GM21447 (cell line): ENCODE measurements around the gene LMNTD1.
"Not testable (repeated sequence)": the region's sequence is repeated elsewhere in the genome, so short reads cannot be mapped to it uniquely, and the experiment has no call there.

Source experiments
- ATAC-seq: cut with Tn5 transposase; IDR thresholded peaks from one replicate; pipeline ENCODE4 v1.9.1; 2021; ENCODE audit not compliant: unreplicated experiment

LMNTD1 gene, protein sequence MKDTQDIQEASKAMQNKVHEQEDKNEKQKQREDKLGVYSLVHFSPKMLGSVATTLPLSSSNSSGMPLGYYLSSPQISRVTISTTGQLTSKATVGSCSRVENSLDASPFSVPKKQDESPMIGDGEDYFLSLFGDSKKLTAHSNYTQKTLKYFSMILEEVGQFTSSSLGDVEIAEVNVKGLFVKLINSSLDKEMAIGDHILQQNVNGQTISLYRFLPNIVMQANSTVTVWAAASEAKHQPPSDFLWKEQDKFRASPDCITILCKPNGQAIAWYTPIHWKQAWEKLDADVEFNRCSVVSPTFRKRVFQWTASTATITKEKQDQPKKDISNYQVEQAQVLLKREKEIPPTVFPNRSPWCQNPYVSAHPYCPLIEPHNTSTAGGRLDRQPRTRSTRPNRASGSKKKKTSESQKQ

DNA sequence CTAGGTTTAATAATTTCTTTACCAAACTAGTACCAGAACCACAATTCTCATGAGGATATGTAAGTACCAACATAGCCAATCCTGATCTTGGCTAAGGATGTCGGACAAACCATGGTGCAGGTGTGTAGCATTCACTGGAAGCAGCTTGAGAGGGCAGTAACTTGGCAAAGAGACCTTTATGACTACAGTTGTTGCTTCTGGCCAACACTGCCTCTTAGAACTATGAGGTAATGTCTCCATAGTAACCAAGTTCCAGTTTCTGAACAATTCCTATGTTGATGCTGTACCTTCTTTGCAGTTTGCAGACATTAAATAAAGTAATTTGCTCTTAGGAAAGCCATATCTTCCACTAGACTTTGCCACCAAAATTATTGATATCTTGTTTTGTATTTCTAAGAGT lies at the start of gene LMNTD1:
TSS of gene LMNTD1 (minus strand) at position 186 of the 400 bp plus-strand sequence. CDS start 324 bp downstream, outside the sequence.
- no peak for ATAC-seq

DNA sequence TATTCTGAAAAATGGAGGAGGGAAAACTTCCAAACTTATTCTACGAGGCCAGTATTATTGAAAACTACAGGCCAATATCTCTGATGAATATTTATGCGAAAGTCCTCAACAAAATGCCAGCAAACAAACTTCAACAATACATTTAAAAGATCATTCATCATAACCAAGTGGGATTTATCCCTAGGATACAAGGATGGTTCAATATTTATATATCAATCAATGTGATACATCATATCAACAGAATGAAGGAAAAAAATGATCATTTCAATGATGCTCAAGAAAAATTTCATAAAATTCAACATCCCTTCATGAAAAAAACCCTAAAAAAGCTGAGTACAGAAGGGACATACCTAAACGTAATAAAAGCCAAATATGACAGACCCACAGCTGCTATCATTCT lies 45.9 kb upstream of the LMNTD1 start:
- ATAC-seq, result no peak

DNA sequence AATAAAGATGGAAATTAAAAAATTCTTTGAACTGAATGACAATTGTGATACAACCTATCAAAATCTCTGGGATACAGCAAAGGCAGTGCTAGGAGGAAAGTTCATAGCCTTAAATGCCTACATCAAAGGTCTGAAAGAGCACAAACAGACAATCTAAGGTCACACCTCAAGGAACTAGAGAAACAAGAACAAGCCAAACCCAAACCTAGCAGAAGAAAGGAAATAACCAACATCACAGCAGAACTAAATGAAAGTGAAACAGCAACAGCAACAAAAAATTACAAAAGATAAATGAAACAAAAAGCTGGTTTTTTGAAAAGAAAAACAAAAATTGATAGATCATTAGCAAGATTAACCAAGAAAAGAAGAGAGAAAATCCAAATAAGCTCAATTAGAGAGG lies 42.4 kb upstream of the LMNTD1 start:
- ATAC-seq, result not testable (repeated sequence)

DNA sequence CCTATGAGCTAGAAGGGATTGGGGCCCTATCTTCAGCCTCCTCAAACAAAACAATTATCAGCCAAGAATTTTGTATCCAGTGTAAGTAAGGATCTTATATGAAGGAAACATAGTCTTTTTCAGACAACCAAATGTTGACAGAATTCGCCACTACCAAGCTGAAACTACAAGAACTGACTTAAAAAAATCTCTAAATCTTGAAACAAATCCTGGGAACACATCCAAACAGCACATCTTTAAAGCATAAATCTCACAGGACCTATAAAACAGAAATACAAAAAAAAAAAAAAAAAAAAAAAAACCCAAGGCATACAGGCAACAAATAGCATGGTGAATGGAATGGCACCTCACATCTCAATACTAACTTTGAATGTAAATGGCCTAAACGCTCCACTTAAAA lies 41.3 kb upstream of the LMNTD1 start:
- no peak for ATAC-seq

DNA sequence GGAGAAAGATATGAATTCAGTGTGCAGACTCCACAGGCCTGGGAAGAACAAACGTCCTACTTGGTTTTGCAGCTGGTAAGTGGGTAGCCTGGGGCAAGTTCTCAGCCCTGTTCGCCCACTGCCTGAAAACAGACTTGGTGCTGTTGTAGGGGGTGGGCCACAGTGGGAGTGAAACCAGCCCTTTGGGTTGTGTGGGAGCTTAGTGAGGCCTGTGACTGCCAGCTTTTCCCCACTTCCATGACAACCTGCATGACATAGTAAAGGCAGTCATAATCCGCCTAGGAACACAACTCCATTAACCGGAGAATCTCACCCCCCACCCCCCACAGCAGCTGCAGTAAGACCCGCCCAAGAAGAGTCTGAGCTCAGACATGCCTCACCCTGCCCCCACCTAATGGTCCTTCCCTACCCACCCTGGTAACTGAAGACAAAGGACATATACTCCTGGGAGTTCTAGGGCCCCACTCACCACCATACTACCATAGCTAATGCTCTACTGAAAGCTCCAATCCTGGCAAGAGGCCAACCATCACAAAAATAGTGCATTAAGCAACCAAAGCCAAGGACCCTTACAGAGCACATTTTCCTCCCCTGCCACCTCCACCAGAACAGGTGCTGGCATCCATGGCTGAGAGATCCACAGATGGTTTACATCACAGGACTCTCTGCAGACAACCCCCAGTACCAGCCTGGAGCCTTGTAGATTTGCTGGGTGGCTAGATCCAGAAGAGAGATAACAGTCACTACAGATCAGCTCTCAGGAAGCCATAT lies 39.8 kb upstream of the LMNTD1 start:
- no peak for ATAC-seq

DNA sequence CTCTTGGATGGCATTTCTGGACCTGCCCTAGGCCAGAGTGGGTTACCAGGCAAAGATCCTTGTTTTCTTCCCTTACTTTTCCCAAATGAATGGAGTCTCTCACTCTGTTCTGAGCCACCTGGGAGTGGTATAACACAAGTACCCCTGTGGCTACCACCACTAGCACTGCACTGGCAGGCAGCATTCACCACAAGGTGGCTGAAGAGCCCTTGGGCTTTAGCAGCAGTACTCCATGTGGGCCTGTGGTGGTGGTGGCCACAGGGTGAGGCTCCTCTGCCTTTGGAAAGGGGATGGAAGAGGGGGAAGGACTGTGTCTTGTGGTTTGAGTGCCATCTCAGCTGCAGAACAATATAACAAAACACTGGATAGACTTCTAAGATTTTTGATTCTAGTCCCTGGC lies 38.1 kb upstream of the LMNTD1 start:
- ATAC-seq, result no peak

DNA sequence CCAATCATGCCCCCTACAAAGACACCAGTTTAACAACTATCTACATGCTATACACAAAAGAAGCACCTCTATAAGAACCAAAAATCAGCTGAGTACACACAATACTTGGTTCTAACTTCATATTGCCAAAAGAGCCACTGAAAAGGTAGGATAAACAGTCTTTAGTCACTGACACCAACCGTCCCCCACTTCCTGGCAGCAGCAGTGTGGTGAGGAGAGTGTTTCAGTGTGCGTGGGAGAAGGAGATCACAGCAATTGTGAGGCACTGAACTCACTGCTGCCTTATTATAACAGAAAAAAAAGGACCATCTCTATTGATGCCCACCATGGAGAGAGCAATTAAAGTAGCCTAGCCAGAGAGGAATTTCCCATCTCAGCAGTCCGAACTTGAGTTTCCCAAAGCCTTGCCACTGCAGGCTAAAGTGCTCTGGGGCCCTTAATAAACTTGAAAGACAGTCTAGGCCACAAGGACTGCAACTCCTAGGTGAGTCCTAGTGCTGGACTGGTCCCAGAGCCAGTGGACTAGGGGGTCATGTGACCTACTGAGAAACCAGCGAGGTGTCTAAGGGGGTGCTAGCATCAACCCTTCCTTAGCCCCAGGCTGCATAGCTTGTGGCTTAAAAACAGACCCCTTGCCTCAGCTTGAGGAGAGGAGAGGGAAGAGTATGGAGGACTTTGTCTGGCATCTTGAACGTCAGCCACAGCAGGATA lies 37.1 kb upstream of the LMNTD1 start:
- ATAC-seq, result no peak

DNA sequence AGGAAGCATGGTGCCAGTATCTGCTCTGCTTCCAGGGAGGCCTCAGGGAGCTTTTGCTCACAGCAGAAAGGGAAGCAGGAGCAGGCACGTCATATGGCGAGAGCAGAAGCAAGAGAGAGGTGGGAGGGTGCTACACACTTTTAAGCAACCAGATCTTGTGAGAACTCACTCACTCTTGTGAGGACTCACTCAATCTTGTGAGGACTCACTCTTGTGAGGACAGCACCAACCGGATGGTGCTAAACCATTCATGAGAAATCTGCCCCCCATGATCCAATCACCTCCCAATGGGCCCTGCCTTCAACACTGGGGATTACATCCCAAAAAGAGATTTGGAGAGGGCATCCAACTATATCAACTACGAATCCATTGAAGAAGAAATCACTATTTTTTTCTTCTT lies 34.3 kb upstream of the LMNTD1 start:
- no peak for ATAC-seq

DNA sequence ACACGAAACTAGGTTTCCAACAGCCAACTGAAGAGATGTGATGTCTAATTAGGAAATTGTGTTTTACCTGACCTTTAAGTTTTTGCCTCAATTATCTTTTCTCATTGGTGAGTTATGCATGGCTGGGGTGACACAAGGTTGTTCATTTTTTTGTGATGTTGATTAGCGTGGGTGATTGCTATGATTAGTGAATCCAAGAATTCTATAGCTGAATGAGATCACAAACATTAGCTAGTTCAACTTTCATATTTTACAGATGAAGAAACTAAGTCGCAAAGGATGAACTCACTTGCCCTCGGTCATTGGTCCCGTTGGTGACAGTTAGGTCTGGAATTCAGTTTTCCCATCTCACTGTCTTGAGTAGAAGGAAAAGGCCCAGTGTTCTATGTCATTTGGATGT lies 32.6 kb upstream of the LMNTD1 start:
- ATAC-seq, result no peak

DNA sequence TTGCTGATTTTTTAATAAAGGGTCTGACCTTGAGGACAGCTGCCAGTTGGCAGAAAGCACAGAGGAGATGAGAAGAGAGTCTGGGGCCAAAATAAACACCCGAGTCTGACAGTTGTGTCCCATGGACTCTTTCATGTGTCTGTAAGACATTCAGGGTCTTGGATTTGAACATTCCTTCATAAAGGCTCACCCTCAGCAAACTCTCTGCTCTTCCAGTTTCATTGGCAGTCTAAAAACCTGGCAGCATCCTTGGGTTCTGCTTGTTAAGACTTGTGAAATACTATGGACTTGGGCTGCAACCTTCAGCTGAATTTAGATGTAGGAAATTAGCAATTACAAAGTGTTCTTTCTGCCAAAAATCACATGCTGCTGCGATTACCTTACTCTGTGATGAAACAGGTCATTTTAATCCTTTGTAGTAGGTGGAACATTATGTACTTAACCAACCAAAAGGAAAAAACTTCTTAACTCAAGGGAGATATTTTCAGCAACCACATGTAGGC lies 32.0 kb upstream of the LMNTD1 start:
- ATAC-seq, result no peak

DNA sequence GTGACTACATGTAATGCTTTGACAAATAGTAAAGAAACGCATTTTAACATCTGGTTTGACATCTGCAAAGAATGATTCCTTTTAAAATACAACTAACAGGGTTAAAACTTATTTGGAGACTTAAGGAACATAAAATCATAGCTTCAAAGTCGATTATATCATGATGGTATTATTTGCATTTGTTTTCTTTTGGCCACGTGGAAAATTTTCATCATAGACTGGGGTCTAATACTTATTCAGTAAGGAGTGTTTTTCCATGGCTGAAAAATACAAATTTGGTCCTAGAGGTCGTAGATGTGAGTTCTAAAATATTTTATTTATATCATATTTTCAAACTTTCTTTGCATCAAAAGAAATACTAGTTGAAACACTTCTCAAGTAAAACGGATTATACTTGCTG lies 31.5 kb upstream of the LMNTD1 start:
- no peak for ATAC-seq

DNA sequence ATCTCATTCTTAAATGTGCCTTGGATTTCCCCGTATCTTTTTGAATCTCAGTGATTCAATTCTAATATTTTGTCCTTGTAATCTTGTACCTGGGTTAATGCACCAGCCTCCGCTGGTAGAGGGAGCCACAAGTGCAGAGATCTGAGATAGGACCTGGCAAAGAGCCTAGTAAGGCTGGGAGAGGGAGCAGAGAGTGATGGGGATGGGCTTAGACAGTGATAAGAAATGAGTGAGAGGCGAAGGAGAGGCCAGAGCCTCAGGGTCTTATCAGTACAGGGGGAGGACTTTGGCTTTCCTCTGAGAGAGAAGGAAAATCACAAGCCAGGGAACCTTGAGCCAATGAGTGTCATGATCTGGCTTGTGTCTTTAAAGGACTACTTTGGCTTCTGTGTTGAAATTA lies 30.5 kb upstream of the LMNTD1 start:
- no peak for ATAC-seq

DNA sequence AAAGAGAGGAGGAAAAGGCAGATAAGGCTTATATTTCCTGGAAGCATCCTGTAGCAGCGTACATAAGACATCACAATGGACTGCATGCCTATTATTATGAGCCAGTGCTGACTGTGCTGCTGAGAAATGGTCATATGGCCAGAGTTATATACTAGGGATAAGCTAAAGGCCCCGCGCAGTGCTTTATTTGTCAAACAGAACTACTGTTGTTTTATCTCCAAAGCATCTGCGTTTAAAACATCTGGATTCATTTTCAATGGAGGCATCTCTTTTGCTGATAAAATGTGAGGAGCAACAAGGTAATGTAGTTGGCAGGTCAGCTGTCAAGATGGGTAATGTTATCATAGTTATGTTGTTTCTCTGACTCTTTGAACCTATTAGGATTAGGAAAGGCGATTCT lies 28.0 kb upstream of the LMNTD1 start:
- no peak for ATAC-seq

DNA sequence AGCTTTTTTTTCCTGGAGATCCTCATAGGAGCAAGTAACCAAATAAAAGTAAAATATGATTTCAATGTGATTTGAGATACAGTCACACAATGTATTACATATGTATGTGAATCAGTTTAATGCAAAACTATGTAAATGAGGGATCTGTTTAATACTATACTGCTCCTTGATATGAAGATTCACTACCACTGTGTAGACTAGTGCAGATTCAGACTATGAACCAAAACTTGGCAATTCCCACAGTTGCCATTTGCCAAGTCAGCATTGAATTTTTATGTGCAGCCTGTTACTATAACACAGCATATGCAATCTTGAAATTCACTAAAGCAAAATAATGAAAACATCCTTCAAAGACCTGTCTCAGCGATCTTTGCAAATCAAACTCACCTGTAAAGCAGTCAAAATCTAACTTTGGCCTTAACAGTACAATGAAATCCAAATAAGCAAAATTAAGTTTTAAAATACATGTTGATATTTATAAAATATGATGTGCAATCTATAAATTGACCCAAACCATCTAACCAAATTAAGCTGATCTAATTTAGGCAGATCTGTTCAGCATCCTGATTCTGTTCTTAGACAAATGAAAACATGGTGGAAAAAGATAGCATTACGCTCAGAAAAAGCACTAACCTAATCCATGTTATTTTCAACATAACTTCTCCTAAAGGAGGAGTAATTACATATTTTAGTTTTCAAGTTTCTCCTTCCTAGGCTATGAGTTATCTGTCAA lies 25.5 kb upstream of the LMNTD1 start:
- ATAC-seq, result no peak

DNA sequence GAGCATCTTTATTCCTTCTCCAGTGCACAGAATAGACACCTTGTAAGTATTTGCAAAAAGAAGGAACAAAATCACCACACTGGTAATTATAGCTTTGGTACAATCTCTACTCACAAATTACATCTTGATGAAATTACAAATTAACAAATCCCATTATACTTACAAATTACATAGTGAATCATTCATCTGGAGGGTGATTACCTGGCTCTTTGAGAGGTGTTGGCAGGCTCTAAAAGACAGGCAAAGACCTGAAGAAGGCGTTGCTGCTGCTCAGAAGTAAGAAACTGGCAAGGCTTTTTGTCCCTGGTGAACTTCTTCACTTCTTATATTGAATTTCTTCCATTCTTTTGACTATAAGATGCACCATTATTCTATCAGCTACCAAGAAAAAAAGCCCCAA lies 21.7 kb upstream of the LMNTD1 start:
- no peak for ATAC-seq

DNA sequence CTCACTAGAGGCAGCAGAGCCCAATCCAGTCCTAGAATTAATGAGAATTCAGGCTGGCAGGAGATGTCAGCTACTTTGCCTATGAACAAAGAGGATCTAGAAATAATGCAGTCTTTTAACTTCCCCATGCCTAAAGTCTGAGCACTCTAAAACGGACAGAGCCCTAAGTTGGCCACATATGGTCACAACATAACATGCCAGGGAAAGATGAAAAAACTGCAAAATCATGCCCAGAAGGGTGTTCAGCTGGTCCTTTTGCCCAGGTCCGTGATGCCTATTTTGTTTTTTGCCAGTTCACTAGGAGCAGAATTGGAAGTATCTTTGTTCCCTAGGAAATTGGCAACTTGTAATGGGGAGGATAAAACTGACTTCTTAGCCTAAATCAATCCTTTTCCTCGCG lies 20.3 kb upstream of the LMNTD1 start:
- ATAC-seq, result no peak

DNA sequence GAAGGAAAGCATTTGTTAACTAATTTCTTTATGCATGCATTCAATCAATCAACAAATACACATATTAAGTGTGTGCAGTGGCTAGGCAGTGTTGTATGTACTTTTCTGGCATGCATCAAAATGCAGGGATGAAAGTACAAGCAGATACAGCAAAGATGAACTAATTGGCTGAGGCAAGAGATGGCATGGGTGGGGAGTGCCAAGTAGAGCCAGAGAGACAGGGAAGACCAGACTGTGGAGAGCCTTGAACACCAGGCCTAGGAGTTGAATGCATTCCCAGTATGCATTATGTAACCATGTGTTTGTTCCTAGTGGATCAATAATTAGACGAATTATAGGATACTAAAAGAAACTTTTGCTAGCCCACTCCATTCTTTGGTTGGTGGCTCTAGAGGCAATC lies 17.3 kb upstream of the LMNTD1 start:
- ATAC-seq, result no peak

DNA sequence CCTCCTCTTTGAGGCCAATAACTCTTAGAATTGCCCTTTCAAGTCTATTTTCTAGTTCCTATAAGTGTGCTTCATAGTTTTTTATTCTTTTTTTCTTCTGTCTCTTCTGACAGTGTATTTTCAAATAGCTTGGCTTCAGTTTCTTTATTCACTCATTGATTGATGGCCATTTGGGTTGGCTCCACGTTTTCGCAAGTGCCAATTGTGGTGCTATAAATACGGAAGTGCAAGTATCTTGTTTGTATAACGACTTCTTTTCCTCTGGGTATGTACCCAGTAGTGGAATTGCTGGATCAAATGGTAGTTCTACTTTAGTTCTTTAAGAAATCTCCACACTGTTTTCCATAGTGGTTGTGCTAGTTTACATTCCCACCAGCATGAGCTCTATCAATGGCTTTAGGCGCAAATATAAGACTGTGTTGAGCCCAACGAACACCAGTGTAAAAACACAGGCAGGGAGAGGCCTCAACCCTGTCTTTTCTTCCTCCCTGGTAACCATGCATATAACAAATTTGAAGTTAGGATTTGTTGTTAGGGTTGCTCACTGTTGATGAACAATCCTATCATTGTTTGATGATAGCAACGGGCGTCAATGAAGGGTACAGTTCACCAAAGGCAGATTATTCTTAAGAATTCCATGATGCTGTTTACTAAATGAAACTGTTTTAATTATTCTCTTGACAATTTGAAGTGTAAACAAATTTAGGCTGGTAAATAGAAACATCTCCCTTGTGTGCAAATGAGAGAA lies 13.3 kb upstream of the LMNTD1 start:
- no peak for ATAC-seq

DNA sequence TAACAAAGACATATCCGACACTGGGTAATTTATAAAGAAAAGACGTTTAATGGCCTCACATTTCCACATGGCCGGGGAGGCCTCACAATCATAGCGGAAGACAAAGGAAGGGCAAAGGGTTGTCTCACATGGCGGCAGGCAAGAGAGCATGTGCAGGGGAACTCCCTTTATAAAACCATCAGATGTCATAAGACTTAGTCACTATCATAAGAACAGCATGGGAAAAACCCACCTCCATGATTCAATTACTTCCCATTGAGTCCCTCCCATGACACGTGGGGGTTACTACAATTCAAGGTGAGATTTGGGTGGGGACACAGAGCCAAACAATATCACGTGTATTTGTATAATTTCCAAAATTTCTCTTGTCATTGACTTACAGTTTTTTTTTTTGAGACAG lies 5.5 kb upstream of the LMNTD1 start:
- no peak for ATAC-seq

DNA sequence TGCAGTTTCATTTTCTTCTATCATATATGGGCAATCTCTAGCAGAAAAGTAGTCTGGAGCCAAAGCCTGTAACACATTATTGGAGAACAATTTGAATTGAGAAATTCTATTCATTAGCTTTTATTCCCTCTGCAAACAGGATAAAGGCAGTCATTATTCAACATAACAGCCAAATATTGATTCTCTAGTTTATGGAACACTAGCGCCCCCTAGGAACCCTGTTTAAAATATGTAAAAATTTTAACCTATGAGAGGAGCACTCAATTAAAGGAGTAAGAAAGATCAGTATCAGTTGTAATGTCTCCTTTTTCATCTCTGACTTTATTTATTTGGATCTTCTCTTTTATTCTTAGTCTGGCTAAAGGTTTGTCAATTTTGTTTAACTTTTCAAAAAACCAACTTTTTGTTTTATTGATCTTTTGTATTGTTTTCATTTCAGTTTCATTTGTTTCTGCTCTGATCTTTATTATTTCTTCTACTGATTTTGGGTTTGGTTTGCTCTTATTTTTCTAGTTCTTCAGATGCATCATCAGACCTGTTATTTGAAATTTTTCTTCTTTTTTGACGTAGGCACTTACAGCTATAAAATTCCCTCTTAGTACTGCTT lies 4.8 kb upstream of the LMNTD1 start:
- ATAC-seq, result no peak
